HUES6 (cell line): Measurements from ENCODE around the gene NMNAT2.
"Not testable (repeated sequence)": the region's sequence is repeated elsewhere in the genome, so short reads cannot be mapped to it uniquely, and the experiment has no call there.

ENCODE experiments used
- H3K27ac ChIP-seq: 2 replicates; pipeline ENCODE4 v1.7.0; 2013; ENCODE audit warnings: low read depth, mild to moderate bottlenecking, low read length, inconsistent platforms
- H3K27me3 ChIP-seq: 2 replicates; pipeline ENCODE4 v1.6.1; 2013; ENCODE audit warnings: low read length; ENCODE audit not compliant: control insufficient read depth, insufficient read depth
- H3K36me3 ChIP-seq: 2 replicates; pipeline ENCODE4 v1.6.1; 2013; ENCODE audit warnings: low read length; ENCODE audit not compliant: control insufficient read depth, insufficient read depth
- H3K4me1 ChIP-seq: 2 replicates; pipeline ENCODE4 v1.6.1; 2013; ENCODE audit warnings: low read length; ENCODE audit not compliant: control insufficient read depth, insufficient read depth
- H3K4me3 ChIP-seq: 2 replicates; pipeline ENCODE4 v1.5.1; 2013; ENCODE audit warnings: low read depth, low read length
- H3K9ac ChIP-seq: one replicate; pipeline ENCODE4 v1.6.1; 2013; ENCODE audit warnings: mild to moderate bottlenecking, low read length
- H3K9me3 ChIP-seq: 2 replicates; pipeline ENCODE4 v1.6.1; 2013; ENCODE audit warnings: low read depth, low read length; ENCODE audit not compliant: control insufficient read depth, insufficient read depth

The NMNAT2 gene

DNA sequence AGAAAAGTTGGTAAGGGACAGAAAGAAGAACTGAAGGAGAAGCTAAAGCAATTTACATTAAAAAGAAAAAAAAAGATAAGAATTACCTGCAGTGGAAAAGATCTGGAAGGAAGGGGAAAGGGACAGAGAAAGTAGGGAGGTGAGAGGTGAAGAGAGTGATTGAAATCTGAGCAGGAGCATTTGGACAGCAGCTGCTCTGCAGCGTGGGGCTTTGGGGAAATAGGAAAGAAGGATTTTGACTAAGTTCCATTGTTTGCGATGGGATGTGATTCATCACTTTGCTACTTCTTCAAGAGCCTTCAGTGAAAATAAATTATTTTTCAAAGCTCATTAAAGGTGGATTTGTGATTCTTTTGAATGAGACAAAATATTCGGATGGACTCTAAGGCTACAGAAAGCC is 26.1 kb upstream of the NMNAT2 start:
- H3K9ac ChIP-seq, result no peak overlapping the region

GRCh38 chr1:183443466-183443865 is 25.3 kb upstream of the NMNAT2 start:
- H3K4me1 ChIP-seq, result no peaks in the 10 kb centered on the region

More for the DNA sequence above, 26.1 kb upstream of the NMNAT2 start:
- Histone ChIP-seq H3K27me3 (no peaks in the 10 kb centered on the region), H3K36me3 (no peaks in the 10 kb centered on the region), H3K4me1 (no peaks in the 10 kb centered on the region), H3K9me3 (no peaks in the 10 kb centered on the region), H3K27ac (no peak overlapping the region), H3K4me3 (no peak overlapping the region)

DNA sequence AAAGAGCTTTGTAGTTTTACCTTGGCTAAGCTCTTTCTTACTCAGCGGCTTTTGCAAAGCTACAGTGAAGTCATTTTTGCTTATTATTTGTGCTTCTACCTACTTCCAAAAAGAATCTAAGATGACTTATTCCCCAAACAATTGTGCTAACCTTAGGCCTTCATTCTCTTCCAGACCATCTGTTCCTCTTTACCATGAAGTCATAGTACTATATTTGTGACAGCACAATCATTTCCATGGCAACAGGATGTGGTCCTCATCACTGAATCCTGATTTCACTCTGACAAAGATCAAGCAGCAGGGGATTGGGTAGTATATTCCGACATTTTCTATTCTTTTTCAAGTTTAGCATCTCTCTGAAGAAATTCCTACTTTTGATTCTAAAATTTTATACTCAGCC is 24.8 kb upstream of the NMNAT2 start:
- no peaks in the 10 kb centered on the region for H3K4me1 ChIP-seq
- H3K4me3 ChIP-seq, result no peak overlapping the region
- H3K9me3 ChIP-seq, result no peaks in the 10 kb centered on the region
- H3K27me3 ChIP-seq, result no peaks in the 10 kb centered on the region
- H3K27ac ChIP-seq, result no peak overlapping the region
- H3K36me3 ChIP-seq, result no peaks in the 10 kb centered on the region
- no peak overlapping the region for H3K9ac ChIP-seq

More at GRCh38 chr1:183443466-183443865, 25.3 kb upstream of the NMNAT2 start:
- Histone ChIP-seq H3K9ac (no peak overlapping the region), H3K36me3 (no peaks in the 10 kb centered on the region), H3K4me3 (no peak overlapping the region), H3K27ac (no peak overlapping the region), H3K27me3 (no peaks in the 10 kb centered on the region), H3K9me3 (no peaks in the 10 kb centered on the region)

DNA sequence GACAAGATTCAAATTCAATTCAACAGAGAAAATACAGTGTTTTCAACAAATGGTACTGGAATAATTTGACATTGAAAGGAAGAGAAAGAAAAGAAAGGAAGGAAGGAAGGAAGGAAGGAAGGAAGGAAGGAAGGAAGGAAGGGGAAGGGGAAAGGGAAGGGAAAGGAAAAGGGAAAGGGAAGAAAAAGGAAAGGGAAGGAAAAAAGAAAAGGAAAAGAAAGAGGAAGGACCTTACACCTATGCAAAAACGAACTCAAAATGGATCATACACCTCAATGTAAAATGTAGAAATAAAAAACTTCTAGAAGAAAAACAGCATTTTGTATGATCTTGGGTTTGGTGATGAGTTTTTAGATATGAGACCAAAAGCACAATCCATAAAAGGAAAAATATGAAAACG is 19.9 kb upstream of the NMNAT2 start:
- H3K9me3 ChIP-seq, result no peaks in the 10 kb centered on the region

DNA sequence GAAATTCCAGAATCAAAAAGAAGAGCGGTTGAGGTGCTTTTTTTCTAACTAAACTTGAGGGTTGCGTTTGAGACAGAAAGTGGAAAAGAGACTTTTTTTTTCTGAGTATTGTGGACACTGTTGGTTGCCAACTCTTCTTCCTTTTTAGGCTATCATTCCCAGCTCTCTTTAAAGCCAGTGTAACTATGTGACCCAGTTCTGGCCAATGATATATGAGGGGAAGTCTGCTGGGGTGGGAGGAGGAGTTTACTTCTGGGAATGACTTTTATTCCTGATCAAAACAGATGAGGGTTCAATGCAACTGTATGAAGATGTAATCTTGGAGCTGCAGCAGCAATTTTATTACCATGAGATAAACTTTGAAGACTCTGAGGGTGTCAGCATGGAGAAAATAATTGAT is 17.3 kb upstream of the NMNAT2 start:
- H3K27ac ChIP-seq, result no peak overlapping the region
- no peaks in the 10 kb centered on the region for H3K36me3 ChIP-seq
- H3K9ac ChIP-seq, result no peak overlapping the region
- peaks cover 4% of the 10 kb centered on the region; the same call in 1 of the 2 replicates for H3K4me1 ChIP-seq
- no peak overlapping the region for H3K4me3 ChIP-seq
- H3K9me3 ChIP-seq, result no peaks in the 10 kb centered on the region
- no peaks in the 10 kb centered on the region for H3K27me3 ChIP-seq

More for the DNA sequence above, 19.9 kb upstream of the NMNAT2 start:
- Histone ChIP-seq H3K9ac (no peak overlapping the region), H3K36me3 (no peaks in the 10 kb centered on the region), H3K27me3 (no peaks in the 10 kb centered on the region), H3K27ac (no peak overlapping the region), H3K4me1 (peaks cover 4% of the 10 kb centered on the region; the same call in 1 of the 2 replicates), H3K4me3 (no peak overlapping the region)

DNA sequence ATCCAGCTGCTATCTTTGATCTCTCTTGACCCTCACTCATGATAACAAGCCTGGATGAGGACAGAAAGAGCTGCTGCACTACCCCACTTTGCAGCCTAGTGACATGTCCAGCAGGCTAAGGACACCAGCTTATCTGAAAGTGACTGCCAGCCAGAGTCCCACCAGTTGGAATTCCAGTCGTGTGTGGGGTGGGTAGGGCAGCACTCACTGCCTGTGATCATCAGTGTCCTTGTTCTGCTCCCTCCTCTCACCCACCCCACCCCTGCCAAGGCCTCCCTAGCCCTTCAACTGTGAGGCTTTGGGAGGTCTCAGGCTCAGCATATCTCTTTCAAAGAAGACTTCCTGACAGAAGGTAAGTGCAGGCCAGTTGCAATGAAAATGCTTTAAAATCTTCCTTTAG is 15.5 kb upstream of the NMNAT2 start:
- no peaks in the 10 kb centered on the region for H3K36me3 ChIP-seq
- H3K27me3 ChIP-seq, result no peaks in the 10 kb centered on the region
- H3K9me3 ChIP-seq, result peaks cover 11% of the 10 kb centered on the region
- H3K4me1 ChIP-seq, result peaks cover 4% of the 10 kb centered on the region; the same call in 1 of the 2 replicates
- H3K9ac ChIP-seq, result no peak overlapping the region
- H3K27ac ChIP-seq, result no peak overlapping the region
- H3K4me3 ChIP-seq, result no peak overlapping the region

DNA sequence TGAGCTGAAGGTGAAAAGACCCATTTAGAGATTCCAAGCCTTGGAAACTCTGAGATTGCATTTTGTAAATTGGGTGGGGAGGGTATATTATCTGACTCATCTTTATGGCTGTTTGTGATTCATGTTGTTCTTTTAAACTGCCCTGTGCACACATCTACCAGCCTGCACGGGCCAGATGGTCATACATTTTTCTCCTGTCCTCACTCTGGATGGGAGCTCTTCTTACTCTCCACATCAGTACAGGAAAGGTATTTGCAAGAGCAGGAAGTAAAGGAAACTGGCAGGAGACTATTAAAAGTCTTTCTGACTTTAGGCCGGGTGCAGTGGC is 14.3 kb upstream of the NMNAT2 start:
- H3K36me3 ChIP-seq, result no peaks in the 10 kb centered on the region
- H3K27ac ChIP-seq, result no peak overlapping the region
- peaks cover 17% of the 10 kb centered on the region for H3K9me3 ChIP-seq
- no peak overlapping the region for H3K4me3 ChIP-seq
- no peaks in the 10 kb centered on the region for H3K27me3 ChIP-seq
- peaks cover 4% of the 10 kb centered on the region; the same call in 1 of the 2 replicates for H3K4me1 ChIP-seq
- no peak overlapping the region for H3K9ac ChIP-seq

GRCh38 chr1:183431840-183432547 is 13.8 kb upstream of the NMNAT2 start:
- Histone ChIP-seq H3K9ac (no peak overlapping the region), H3K9me3 (peaks cover 17% of the 10 kb centered on the region), H3K4me3 (no peak overlapping the region), H3K27me3 (no peaks in the 10 kb centered on the region), H3K36me3 (no peaks in the 10 kb centered on the region), H3K27ac (no peak overlapping the region), H3K4me1 (peaks cover 4% of the 10 kb centered on the region; the same call in 1 of the 2 replicates)

DNA sequence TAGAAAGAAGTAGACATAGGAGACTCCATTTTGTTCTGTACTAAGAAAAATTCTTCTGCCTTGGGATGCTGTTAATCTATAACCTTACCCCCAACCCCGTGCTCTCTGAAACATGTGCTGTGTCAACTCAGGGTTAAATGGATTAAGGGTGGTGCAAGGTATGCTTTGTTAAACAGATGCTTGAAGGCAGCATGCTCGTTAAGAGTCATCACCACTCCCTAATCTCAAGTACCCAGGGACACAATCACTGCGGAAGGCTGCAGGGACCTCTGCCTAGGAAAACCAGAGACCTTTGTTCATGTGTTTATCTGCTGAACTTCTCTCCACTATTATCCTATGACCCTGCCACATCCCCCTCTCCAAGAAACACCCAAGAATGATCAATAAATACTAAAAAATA is 9.4 kb upstream of the NMNAT2 start:
- H3K27ac ChIP-seq, H3K27me3 ChIP-seq, H3K9ac ChIP-seq, H3K36me3 ChIP-seq, H3K4me3 ChIP-seq, H3K4me1 ChIP-seq: not testable (repeated sequence)
- peaks cover 30% of the 10 kb centered on the region for H3K9me3 ChIP-seq

DNA sequence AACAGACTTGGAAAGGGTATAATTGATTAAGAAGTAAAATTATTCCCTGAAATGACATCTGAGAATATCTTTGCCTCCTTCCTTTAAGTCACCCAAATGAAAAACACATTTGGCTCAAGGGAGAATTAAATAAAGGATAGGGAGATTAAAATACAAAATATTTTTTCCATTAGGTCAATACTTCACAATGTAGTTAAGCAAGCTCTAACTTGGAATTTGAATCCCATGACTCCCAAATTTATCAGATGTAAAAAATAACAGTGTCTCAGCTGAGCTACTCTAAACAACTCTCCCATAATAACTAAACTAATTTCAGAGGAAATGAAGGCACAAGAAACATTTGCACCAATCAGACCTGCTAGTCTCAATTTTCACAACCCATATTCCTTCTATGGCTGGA is 6.5 kb upstream of the NMNAT2 start:
- H3K36me3 ChIP-seq, result no peaks in the 10 kb centered on the region
- H3K27ac ChIP-seq, result no peak overlapping the region
- H3K27me3 ChIP-seq, result peaks cover 7% of the 10 kb centered on the region; the same call in 1 of the 2 replicates
- peaks cover 27% of the 10 kb centered on the region for H3K9me3 ChIP-seq
- H3K4me1 ChIP-seq, result no peaks in the 10 kb centered on the region
- H3K4me3 ChIP-seq, result no peak overlapping the region
- H3K9ac ChIP-seq, result no peak overlapping the region

DNA sequence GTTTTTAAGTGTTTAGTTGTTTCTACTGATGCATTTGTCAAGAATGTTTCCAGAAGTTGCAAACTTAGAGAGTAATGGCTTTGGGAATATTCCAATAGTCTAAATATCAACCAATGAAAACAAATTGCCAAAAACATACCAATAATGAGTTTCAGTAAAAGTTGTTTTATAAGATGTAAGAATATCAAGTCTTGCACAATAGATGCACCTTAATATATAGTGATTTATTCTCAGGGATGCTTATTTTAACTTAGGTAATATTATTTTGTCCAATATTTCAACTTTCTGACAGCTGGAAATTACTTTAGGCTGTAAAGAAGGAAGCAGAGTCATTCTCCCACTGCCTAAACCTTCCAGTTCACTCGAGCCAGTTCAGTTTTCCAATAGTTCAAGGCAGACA is 5.4 kb upstream of the NMNAT2 start:
- Histone ChIP-seq H3K9ac (no peak overlapping the region), H3K4me3 (no peak overlapping the region), H3K27me3 (peaks cover 18% of the 10 kb centered on the region), H3K36me3 (no peaks in the 10 kb centered on the region), H3K9me3 (peaks cover 18% of the 10 kb centered on the region), H3K27ac (no peak overlapping the region), H3K4me1 (no peaks in the 10 kb centered on the region)
